HFFc6 (cell line): Measurements from ENCODE around the gene MAD1L1. TPM values are rescaled to one million over a fixed set of nuclear protein-coding genes. Genes with fewer than 3 reads are reported as not detected.

Experiments
- DNase-seq: peaks from one replicate; pipeline ENCODE4 v3.0.0-alpha.2; 2018
- H3K27ac Mint-ChIP-seq: 2 replicates; pipeline ENCODE4 v1.8.0; 2020; ENCODE audit warnings: mild to moderate bottlenecking, mixed read lengths
- H3K27me3 Mint-ChIP-seq: 2 replicates; pipeline ENCODE4 v1.8.0; 2021; ENCODE audit warnings: mild to moderate bottlenecking, moderate library complexity, mixed read lengths; ENCODE audit not compliant: insufficient read depth
- H3K36me3 Mint-ChIP-seq: 2 replicates; pipeline ENCODE4 v1.8.0; 2021; ENCODE audit warnings: low read depth, mixed read lengths
- H3K4me1 Mint-ChIP-seq: 2 replicates; pipeline ENCODE4 v1.8.0; 2020; ENCODE audit warnings: low read depth, mixed read lengths
- H3K4me3 Mint-ChIP-seq: 2 replicates; pipeline ENCODE4 v1.8.0; 2020; ENCODE audit warnings: mild to moderate bottlenecking, moderate library complexity, mixed read lengths
- H3K9me3 Mint-ChIP-seq: 2 replicates; pipeline ENCODE4 v1.8.0; 2020; ENCODE audit warnings: mild to moderate bottlenecking, mixed read lengths
- CTCF ChIP-seq: fragments of 200-600 bp; sonication (generic); IDR thresholded peaks from 2 replicates; pipeline ENCODE4 v1.5.0; 2021; ENCODE audit warnings: antibody characterized with exemption, mild to moderate bottlenecking
- total RNA-seq, 6 experiments: library from RNA; stranded (reverse); fragmentation: NEBNext Ultra II Directional; extraction: Animal tissue kit (Norgen Biotek cat#: 25700); gene quantifications; 2 replicates in 1 of 6; 3 replicates in 5 of 6; pipeline ENCODE4 v1.2.3, GENCODE V29; 2021

MAD1L1 gene
- total RNA-seq, 6 experiments from 2014 or later, result 34.6 to 44.8 (median 40.2) TPM

GRCh38 chr7:1913466-1914282 is 319.1 kb downstream of the MAD1L1 start:
- TF ChIP-seq CTCF, result no peak
- Mint-ChIP-seq H3K9me3 (no peaks in the 10 kb centered on the region), H3K4me1 (peaks cover 16% of the 10 kb centered on the region), H3K27me3 (peaks cover 2% of the 10 kb centered on the region), H3K36me3 (no peaks in the 10 kb centered on the region), H3K4me3 (no peak overlapping the region), H3K27ac (peak overlapping the region; percentile 94)
- no peak for DNase-seq

DNA sequence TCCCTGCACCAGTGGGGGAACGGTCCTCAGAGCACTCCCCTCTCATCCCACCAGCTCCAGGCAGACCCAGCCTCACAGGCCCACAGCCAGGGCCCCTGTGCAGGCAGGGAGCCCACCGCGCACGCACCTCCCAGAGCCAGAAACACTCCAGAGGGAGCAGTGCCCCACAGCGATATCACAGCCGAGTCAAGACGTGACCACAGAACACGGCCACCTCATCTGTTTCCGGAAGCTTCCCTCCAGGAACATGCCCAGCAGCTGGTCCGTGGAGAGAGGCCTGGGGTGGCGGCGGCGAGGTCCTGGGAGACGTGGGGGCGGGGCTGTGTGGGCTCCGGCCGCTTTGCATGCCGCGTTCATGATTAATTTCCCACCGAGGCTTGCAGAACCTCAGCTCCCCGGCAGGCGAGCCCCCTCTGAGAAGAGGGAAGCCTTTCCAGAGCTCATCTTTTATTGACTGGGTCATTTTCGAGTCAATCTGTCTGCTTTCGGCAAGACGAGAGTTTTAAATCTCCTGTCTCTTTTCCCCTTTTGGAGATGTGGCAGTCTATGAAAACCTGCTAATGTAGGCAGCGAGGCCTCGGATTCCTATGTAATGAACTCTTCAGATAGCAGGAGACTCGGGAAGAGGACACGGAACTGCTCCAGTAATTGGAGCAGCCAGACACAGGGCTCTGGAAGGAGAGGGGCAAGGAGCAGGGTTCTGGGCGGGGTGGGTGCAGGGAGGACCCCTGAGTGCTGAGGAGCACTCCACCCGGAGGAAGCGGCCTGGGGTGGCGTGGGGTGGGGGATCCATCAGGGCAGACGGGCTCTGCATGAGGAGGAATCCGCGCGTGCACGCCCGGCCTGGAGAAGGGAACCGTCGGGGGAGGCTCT is 319.9 kb downstream of the MAD1L1 start:
- Mint-ChIP-seq H3K4me1 (peaks cover 16% of the 10 kb centered on the region), H3K9me3 (no peaks in the 10 kb centered on the region), H3K27me3 (peaks cover 2% of the 10 kb centered on the region), H3K36me3 (no peaks in the 10 kb centered on the region), H3K4me3 (peak overlapping the region; percentile 79), H3K27ac (peak overlapping the region; percentile 94)
- peak; percentile 73 for TF ChIP-seq CTCF
- peak; percentile 93 for DNase-seq

- Mint-ChIP-seq H3K4me3 (no peak overlapping the region), H3K27me3 (peaks cover 2% of the 10 kb centered on the region), H3K27ac (no peak overlapping the region), H3K4me1 (peaks cover 16% of the 10 kb centered on the region), H3K36me3 (no peaks in the 10 kb centered on the region), H3K9me3 (no peaks in the 10 kb centered on the region)
- no peak for TF ChIP-seq CTCF
- DNase-seq, result no peak
These were observed 321.2 kb downstream of the MAD1L1 start for GRCh38 chr7:1911571-1911970.

- Mint-ChIP-seq H3K4me1 (peaks cover 16% of the 10 kb centered on the region), H3K4me3 (no peak overlapping the region), H3K36me3 (no peaks in the 10 kb centered on the region), H3K27me3 (peaks cover 2% of the 10 kb centered on the region), H3K27ac (no peak overlapping the region), H3K9me3 (no peaks in the 10 kb centered on the region)
- DNase-seq, result no peak
- no peak for TF ChIP-seq CTCF
These were observed 321.9 kb downstream of the MAD1L1 start for GRCh38 chr7:1910827-1911226.

DNA sequence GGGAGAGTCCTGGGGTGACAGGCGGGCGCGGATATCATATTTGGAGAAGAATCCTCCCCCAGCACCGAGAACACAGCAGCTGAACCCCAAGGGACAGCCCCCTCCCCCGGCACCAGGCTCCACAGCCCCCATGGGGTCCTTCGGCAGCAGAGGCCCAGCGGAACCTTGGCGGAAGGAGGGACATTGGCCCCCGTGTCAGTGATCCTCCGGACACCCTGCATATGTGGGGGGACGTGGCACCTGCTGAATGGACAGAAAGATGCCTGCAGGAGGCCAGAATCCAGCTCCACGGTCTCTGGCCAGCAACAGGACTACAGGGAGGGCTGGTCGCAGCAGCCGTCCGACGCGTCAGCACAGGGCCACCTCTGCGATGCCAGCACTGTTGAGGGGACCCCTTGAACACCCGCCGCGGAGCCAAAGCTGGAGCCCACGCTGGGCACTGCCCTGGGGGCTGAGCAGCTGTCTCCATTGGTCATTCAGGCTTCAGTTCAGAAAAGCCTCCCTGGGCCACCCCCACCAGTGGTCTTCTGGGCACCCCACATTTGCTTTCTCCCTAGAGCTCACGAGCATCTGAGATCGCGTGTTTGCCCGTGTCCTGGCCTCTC is 322.6 kb downstream of the MAD1L1 start:
- TF ChIP-seq CTCF, result no peak
- H3K27ac Mint-ChIP-seq, result no peak overlapping the region
- DNase-seq, result no peak
- H3K4me1 Mint-ChIP-seq, result peaks cover 16% of the 10 kb centered on the region
- H3K4me3 Mint-ChIP-seq, result no peak overlapping the region
- no peaks in the 10 kb centered on the region for H3K36me3 Mint-ChIP-seq
- H3K27me3 Mint-ChIP-seq, result peaks cover 2% of the 10 kb centered on the region
- H3K9me3 Mint-ChIP-seq, result no peaks in the 10 kb centered on the region
